ELF-1 (cell line): ENCODE data around the gene NAV2.

Experiments used
- DNase-seq: peaks from one replicate; pipeline ENCODE4 v3.0.0-alpha.2; 2016; ENCODE audit warnings: low read depth, low spot score

NAV2 gene

DNA sequence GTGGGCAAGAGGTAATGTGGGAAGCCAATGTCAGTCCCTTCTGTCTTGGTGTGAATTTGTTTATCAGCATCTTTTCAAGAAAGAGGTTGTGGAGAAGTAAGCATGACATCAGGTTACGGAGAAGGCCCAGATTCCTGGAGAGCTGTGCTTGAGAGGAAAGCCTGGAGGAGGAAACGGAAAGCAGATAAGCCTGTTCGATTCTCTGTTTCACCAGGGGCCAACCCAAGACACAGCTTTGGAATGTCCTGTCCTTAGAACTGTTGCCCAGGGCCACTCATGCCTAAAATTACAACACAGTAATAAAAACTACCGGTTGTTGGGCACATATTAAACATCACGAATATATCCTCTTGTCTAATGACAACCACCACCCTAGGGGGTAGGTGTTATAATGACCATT, 148.5 kb downstream of the NAV2 start:
- peak; percentile 64 for DNase-seq

DNA sequence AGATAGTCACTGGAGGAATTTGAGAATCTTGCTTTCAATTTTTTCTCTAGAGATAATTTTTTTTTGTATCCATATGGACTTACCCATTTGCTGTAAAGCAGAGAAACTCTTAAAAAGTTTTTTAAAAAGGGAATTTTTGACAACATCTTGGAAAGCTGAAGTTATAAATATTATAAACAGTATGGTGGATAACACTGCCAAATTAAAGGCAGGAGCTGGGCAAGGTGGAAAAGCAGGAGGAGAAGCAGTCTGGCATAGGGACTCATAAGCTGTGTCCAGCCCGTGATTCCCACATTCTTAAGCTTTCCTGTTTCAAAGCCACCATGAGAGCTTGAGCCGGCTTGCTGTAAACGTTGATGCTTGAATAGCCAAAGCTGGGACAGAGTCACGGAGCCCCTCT, 149.5 kb downstream of the NAV2 start:
- no peak for DNase-seq

DNA sequence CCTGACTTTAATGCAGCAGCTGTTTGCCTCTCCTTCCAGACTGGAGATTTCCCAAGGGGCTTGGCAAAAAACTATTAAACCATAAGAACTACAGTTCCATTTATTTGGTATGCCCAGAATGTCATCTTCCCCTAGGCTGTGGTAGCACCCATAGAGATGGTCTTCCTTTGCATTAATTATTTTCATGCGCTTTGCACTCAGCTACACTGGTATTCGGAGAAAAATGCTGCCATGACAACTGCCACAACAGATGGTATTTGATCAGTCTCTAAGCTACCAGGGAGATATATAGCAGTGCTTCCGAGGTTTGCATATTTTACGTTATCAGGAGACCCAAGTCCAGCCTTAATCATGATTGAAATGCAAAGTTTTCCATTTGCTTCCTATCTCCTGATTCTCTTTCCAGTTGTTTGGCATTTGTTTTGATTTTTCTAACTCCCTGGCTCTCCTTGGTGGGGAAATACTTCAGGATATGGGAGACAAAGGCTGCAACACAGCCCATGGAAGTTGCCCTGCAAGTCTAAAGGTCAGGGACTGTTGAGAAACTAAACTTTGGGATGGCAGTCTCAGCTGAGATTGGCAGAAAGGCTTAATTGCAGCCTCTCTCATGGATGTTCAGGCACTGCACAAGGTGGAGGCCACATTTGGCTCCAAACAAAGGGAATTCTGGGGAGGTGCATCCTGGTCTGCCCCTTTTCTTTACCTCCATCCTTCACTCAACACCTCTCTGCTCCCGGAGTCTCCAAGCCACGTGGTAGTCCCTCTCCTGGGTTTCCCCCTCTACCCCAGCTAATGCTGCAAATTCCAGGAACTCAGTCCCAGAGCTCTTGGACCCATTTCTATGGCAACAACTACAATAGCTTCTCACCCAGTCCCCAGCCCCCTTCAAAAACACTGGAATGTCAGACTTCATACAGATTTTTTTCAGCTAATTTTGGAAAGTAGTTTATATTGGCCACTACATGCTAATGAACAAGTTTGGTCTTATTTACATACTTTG, 151.8 kb downstream of the NAV2 start:
- DNase-seq = no peak

DNA sequence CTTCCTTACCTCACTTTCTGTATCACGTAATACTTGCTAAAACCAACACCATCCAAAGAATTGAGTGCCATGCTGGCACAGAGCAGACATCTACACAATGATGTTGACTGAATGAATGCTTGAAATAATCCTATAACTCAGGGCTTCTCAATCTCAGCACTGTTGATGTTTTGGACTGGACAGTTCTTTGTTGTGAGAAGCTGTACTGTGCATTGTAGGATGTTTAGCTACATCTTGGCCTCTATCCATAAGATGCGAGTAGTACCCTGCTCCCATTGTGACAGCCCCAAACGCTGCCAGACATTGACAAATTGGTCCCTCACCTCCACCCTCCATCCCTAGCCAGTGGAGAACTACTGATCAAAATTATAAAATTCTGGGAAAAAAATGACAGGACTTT, 153.4 kb downstream of the NAV2 start:
- DNase-seq = no peak

DNA sequence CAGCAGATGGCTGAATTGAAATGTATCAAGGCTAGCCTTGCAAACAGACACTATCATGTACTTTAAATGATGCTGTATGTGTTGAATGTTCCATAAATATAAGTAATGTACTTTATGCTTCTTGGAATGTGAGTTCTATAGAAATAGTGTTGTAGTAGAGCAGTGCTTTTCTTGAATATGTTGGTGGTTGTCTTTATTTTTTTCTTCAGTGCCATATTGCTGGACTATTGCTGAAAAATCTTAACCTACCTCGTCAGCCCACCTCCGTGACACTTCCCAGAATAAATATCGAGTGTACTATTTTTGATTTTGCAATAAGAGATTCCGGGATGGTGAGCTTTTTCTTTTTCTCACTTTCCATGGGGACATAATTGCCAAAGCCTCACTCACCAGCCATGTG, 153.9 kb downstream of the NAV2 start:
- DNase-seq = no peak

DNA sequence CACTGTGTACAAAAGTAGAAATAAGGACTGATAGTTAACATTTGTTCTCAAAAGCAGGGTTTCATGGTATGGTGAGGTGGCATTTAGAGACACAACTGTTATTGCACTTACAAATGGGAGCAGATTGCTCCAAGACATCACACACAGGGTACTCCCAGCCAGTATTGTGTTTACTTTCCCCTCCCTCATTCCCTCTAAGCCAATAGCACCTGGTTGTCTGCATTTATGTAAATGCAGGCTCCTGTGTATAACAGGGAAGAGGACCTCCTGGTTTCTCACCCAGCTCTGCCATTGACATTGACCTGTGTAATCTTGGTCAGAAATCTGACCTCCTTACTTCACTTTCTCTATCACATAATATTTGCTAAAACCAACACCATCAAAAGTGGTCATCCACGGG, 154.4 kb downstream of the NAV2 start:
- DNase-seq = no peak

DNA sequence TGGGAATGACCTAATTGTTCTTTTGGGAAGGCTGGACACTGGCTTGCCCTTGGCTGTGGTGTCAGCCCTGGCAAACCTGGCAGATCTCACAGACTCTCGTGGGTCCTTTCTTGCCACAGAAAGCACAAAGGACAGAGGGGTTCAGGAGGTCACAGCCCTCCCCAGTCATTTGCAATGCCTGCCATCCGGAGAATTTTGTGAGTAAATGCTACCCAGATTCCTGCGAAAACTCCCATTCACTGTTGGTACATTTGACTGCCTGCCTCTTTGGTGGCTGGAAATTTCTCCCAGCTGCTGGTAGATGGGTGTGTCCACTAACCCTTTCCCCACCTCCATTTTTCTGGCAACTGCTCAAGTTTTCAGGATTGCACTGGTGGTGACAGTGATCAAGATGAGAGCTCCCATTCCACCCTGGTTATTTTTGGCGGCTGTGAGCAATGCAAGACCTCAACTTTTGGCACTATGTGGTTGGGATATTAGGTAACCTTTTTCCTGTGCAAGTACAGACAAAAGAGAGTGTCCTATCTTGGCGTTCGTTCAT, 155.7 kb downstream of the NAV2 start:
- DNase-seq = no peak

DNA sequence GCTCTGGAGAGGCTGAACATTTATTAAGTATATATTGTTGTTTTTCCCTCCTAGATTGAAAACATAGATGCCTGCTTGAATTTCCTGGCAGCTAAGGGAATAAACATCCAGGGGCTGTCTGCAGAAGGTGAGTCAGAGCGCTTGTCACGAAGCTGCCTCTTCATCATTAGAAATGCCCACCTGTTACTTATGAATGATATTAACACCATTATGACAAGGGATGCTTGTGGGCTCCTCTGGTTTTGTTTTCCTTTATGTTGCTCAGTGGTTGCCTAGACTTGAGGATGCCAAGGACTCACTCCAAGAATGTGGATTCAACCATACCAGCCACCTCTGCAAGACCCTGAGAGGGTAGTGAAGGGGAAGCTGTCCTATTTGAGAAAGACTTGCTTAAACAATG, 156.2 kb downstream of the NAV2 start:
- no peak for DNase-seq

DNA sequence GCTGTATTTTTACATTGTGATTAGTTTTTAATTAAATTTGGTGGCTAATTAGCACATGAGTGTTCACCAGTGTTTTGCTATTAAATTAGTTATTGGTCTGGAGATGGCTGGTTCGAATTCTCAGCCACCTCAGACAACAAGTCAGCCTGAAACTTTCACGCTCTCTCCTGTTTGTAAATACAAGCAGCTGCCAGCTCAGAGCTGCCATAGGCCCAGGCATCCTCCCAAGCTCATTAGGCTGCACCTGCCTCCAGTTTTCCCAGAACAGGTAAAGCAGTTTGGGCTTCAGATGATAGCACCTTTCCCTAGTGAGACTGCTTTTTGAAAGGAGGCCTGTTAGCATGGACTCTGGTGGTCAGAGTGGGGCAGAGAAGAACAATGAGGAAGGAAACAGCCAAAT, 156.8 kb downstream of the NAV2 start:
- DNase-seq = no peak

DNA sequence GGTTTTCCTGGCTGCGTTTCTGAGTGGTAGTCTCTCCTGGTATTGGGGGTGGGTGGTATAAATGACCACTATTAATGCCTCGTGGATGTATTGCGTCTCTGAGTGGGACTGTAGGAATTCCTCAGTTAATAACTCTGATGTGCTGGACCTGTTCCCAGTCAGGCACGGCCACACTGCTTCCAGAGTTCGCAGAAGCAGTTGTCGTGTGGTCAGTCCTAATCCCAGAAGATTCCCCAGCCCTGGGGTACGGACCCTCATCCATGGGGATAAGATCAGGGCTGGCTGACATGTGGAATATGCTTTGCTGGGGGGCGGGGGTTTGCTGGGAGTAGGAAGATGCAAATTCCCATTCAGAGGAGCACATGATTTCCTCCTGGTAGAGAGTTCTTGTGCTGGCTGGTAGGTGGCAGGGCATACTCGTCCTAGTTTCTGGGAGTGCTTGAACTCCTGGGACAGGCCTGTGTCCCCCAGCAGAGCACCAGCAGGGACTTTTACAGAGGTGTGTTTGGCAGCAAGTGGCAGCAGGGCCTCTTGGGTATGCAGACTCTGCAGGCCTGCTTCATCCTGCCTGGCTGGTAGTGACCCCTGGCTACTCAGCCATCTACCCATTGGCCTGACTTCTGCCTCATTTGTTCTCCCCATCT, 157.4 kb downstream of the NAV2 start:
- DNase-seq = no peak

DNA sequence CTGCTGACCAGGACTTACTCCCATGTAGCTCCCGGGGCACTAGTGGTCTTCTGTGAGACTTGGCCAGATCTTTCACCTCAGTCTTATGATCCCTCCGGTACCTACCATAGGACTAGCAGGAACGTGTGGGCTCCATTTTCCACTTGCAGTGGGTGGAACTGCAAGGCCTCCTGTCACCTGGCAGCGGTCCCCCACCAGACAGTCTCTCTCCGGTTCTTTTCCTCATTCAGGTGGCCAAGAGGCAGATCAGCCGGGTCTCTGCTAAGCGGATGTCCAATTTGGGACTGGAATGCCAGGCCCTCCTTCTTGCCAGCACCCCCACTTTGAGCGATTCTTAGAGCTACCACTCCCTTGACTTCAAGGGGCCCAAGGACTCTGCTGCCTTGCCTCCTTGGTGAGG, 158.9 kb downstream of the NAV2 start:
- DNase-seq = no peak

DNA sequence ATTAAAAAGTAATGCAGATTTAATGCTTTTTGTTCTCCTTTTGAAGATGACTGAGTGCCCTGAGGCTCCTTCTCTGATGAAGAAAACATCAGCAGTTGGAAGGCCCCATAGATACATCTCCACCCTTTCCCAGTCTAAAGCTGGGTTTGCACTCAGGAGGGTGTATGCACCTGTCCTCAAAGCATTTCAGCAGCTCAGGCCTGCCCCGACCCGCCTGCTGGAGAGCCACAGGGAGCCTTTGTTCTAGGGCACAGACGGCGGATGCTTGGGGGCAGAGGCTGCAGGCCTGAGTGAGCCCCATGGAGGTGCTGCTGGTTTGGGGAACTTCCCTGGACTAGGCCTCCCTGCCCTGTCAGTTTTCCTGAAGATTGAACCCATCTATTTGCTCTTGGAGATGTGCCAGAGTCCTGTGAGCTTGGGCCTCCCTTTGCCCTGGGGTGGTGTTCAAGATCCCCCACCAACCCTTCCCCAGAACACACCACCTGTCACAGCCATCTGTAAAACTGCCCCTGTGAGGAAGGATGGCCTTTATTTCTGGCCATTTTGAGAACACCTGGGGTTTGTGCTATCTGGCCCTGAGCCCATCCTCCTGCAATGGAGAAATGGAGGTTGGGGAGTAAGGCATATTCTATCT, 160.0 kb downstream of the NAV2 start:
- DNase-seq = peak; percentile 13

DNA sequence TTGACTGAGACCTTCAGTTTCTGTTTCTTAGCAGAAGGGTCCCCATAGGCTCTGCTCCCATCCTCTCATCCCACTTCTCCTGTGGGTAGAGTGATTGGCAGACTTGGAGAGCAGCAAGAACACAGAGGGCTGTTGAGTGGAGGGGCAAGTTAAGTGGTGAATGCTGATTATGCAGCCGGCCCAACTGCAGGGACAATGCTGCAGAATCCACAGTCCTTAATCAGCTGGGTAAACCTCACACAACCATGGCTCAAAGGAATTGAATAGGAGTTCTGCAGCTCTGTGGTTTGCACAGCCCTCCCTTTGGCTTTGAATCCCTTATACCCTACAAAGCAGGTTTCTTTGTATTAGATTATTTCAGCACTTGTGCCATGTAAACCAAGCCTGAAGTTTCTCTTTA, 161.1 kb downstream of the NAV2 start:
- no peak for DNase-seq

DNA sequence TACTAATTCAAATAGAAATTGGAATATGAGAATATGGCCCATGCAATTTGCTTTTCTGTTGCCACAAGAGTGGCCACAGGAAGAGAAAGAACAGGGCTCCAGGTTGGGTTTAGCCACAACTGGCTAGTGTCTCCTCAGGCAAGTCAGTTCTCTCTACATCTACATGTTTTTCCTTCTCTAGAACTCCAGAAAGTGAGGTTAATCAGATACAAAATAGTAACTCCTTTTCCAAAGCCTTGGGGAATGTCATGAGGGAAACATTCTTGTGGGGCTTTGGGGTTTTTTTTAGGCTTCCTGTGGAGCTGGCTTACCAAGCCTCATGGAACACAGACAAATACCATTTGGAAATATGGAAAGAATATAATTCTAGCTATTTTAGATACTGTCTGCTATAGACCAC, 161.6 kb downstream of the NAV2 start:
- DNase-seq = no peak

DNA sequence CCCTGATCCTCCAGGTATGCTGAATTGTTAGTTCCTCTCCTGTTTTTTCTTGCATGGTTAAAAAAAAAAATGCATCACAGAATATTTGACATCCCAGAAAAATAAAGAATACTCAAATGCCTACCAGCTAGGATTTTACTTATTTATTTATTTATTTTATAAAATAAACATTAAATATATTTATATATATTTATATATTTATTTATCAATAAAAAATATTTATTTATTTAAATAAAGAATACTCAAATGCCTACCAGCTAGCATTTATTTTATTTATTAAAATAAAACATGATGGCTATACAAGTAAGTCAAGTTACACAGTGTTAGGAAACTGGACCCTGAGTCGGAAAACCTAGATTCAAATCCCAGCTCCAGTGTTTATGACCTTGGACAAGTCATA, 164.1 kb downstream of the NAV2 start:
- no peak for DNase-seq

DNA sequence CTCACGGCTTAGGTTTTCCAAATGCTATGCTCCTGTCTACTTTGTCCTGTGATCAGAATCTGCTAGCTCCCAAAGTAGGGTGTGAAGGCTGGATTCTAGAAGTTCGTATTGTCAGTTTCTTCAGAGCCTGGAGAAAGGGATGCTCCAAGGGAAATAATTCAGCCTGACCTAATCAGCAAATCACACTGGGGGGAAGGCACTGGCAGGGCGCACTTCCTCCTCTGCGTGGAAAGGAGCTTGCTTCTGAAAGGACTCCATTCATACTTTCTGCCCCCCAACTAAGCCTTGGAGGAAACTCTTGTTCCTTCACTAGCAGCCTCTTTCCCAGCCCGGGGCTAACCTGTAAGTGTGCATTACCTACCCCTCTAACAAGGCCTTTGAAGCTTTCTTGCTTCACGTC, 165.9 kb downstream of the NAV2 start:
- DNase-seq = no peak

DNA sequence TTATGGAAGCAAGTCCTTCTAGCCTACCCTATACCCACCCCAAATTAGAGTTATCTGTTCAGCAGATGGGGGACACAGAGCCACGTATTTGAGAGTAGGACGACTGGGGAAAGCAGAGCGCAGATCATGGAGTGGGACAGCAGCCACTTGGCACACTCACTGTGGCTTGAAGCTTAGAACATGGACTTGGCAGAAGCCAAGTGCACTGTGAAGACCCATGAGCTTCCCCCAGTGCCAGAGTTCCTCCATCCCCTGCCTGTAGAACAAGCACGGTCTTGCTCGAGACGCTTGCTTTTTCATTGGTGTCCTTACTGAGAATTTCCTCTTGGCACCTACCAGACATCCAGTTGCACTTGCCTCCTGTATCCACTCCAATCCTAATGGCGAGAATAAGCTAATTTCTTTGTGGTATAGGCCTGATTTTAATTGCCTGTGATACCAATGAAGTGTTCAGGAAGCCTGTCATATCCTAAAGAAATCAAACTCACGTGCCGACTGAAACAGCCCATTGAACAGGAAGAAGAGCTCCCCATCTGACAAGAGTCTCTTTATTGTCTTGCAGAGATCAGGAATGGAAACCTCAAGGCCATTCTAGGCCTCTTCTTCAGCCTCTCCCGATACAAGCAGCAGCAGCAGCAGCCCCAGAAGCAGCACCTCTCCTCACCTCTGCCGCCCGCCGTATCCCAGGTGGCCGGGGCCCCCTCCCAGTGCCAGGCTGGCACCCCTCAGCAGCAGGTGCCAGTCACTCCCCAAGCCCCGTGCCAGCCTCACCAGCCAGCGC, 166.9 kb downstream of the NAV2 start:
- no peak for DNase-seq

DNA sequence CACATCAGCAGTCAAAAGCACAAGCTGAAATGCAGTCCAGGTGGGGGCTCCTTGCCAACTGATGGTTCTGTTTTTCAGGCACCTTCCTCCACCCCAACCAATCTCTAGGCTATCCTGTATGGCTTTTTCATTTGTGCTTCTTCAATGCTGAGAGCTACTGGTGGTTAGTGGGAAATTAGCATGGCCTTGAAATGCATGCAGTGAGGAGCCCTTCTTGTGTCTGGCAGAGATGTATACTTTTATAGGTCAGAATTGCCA, 167.4 kb downstream of the NAV2 start:
- no peak for DNase-seq

DNA sequence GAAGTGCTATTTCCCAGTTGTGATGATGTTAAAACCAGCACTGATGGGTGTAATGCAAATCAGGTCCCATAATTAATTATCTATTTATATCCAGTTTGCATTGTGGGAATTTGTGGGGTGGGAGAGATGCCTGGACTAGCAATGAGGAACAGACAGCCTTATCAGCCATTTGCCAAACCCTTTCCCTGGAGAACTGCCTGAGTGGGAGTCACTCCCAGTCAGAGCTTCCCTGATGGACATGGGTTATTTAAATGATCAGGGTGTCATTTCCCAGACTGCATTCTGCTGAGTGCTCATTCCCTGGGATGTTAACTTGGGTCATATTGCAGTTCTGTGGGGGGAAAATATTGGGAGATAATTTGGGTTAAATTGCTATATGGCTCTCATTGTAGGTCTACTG, 168.5 kb downstream of the NAV2 start:
- DNase-seq = no peak

DNA sequence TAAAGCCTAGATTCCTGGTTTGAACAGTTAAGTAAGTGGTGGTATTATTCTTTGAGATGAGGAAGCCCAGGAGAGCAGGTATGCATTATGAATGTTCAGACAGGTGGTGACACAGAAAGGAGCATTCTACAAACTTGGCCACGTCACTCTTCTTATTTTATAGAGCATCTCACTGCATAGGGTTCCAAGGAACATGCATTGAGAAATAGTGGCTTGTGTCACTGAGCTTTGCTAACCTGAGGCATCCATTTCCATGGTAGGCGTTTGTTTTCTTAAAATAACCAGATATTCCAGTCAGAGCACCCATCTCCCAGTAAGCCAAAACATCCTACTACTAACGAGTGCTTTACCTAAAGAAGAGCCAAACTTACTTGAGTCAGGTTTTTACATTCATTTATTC, 169.7 kb downstream of the NAV2 start:
- no peak for DNase-seq

DNA sequence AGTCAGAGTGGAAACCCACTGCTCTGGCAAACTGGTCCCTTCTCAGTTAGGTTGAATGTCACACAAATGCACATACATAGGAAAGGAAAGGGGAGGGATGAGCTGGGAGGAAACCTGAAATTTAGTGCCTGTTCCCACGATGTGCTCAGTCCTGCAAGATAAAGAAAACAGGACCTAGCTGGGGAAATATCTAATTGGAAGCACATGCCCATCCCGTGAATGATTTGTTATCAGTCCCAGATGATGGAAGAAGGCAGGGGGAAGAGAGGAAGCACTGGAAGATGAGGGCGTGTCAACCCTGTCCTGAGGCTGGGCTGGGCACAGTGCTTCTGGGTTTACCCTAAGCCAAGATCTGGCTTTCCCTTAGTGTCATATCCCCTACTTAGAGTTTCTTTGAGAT, 173.9 kb downstream of the NAV2 start:
- no peak for DNase-seq

DNA sequence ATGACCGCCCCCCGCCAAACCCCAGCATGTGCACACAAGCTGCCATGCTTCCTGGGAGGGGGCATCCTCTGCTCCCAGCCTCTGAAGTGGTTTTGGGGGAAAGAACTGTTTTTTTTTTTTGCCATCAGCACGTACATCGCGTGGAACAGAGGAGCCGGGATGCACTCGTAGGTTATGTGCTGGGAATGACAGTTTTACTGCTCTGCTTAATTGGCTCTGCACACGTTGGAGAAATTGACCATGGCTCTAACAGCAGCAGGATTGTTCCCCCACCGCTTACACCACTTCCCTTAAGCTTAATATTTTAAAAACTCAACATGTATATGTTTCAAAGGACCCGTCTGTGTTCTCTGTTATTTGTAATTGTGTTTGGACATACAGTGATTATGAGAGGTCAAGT, 175.2 kb downstream of the NAV2 start:
- no peak for DNase-seq
